ENCODE data around the gene UQCR11.

UQCR11 gene

DNA sequence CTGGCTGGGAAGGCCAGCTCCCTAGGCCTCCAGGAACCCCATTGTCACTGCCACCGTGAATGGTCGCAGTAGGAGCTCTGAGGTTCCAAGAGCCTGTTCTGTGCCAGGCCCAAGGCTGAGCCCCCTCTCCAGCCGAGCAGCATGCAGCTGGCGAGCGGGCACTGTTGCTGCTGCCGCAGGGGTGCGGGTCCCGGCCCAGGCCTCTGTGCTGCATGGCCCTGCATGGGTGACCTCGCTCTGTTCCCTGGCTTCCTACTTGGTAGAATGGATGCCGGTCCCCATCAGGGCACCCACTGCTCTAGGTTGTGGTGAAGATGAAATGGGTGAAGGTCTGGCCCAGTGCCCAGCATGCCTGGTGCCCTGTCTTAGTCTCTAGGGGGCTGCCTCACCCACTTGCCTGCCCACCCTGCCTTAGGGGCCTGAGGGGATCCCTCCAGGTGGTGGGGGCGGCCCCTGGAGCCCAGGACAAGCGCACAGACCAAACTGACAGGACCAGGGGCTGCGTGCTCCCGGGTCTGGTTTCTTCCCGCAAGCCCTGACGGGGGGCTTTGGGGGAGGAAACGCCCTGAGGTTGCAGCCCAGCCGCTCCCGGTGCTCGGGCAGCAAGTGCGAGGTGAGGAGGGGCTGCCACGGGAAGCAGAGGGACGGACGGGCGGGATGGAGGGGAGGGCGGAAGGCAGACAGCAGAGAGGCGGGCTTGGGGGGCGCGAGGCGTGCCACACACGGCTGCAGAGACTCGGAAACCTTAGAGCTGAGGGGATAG is 8.7 kb upstream of the UQCR11 start:
- no peak for DNase-seq

DNA sequence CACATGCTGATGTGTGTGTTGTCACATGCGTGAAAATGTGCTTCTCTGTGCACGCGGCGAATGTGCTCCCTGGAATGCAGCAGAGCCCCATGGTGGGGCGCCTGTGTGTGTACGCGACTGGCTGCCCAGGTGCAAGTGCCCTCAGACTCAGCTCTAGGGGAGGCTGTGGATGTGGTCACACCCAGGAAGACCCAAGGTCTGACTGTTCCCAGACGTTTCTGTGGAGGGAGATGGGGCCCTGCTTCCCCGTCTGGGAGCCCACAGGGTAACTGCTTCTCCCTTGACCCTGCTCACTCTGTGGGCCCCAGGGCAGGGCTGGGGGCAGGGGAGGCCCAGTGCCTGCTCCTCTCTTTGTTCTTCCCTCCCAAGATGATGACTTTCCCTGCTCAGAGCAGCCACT is 7.9 kb upstream of the UQCR11 start:
- no peak for DNase-seq

DNA sequence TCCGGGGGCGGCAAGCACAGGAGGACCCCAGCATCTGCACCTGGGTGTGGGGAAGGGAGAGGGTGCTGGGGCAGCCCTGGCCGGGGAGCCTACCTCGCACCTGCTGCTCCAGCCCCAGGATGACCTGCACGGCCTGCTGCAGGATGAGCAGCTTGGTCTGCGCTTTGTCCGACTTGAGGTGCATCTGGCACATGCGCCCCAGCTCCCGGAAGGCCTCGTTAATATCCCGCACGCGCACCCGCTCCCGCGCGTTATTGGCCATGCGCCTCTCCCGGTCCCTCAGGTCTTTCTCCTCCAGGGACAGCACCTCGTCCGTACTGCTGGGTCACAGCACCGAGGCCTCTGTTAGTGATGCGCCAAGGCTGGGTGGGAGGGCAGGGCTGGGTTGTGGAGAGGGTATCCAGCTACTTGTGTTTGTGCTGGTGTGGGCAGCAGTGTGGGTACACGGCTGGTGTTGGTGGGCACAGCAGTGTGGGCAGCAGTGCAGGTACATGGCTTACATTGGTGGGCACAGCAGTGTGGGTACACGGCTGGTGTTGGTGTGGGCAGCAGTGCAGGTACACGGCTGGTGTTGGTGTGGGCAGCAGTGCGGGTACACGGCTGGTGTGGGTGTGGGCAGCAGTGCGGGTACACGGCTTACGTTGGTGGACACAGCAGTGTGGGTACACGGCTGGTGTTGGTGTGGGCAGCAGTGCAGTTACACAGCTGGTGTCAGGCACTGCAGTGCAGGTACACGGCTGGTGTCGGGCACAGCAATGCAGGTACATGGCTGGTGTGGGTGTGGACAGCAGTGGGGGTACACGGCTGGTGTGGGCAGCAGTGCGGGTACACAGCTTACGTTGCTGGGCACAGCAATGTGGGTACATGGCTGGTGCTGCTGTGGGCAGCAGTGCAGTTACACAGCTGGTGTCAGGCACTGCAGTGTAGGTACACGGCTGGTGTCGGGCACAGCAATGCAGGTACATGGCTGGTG is 7.1 kb upstream of the UQCR11 start:
- no peak for DNase-seq

DNA sequence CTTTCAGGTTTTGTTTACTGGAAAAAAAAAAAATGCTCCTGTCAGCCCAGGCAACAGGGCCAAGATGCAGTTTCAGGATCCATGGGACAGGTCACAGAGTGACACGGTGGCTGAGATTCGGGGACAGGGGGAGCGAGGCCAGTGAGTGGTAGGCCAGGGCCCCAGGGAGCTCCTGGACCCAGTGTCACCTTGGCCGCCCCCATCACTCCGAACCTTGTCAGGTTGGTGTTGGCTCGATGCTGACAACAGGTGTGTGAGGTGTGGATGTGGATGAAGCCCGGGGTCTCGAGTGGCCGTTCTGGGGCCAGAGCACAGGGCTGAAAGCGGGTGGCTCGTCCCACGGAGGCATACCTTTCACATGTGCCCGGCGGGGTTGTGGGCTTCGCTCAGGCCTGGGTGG is 6.1 kb upstream of the UQCR11 start:
- no peak for DNase-seq

DNA sequence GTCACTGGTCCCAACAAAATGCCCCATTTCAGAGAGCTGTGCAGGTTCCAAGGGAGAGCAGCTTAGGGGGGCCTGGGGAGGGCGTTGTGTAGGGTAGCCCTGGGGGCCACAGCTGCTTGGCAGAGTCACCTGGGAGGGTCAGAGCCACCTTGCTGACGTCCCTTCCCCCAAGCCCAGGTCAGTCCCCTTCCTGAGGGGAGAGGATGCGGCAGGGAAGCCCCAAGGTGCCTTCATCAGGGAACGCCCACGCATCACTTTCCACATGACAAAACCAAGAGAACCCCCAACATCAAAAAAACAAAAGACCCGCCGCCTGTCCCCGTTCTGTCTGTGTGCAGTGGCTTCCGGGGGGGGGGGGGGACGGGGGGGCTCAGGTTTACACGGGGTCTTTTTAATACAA is 5.3 kb upstream of the UQCR11 start:
- no peak for DNase-seq

DNA sequence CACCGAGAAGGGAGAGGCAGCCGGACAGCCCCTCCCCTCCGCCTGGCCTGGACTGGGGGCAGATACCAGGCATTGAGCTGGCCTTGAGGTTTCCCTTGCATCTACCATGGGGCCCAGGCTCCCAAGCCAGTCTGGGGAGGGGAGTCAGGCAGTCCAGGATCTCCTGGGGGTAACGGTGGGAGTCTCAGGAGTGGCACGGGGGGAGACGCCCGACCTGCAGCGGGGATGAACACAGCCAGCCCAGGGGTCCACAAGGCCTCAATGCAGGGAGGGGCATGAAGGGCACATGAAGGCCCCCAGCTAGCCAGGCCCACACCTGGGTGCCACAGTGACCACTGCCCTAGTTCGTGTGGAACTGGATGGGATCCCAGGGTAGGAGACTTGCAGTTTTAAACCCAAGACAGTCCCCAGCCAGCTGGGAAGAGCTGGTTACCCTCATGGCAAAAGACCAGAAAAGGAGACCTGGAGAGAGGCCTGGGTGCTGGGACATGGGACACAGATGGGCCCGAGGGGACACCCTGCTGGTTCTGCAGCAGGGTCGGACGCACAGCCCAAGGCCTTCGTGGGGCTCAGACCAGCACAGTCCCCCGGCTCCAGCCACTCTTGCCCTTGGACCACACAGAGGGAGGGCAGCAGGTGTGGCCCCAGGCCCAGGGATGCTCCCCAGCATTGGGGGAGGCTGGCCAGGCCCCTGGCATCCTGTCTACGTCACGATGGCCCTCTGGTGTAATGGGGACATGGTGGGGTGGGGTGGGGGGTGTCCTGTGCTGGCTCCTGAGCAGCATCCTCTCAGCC is 4.6 kb upstream of the UQCR11 start:
- no peak for DNase-seq

DNA sequence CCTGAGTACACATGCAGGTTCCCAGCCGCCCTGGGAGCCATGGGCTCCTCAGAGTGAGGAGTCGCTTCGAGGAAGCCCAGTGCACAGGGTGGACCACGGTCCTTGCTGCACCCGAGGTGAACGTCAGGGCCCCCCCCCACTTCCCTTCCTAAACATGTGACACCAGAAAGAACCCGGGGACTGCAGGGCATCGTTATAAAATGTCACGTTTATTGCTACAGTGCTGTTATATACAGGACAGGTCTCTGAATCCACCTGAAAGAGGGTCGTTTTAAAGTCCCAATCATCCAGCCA is 3.8 kb upstream of the UQCR11 start:
- peak; percentile 23 for DNase-seq

DNA sequence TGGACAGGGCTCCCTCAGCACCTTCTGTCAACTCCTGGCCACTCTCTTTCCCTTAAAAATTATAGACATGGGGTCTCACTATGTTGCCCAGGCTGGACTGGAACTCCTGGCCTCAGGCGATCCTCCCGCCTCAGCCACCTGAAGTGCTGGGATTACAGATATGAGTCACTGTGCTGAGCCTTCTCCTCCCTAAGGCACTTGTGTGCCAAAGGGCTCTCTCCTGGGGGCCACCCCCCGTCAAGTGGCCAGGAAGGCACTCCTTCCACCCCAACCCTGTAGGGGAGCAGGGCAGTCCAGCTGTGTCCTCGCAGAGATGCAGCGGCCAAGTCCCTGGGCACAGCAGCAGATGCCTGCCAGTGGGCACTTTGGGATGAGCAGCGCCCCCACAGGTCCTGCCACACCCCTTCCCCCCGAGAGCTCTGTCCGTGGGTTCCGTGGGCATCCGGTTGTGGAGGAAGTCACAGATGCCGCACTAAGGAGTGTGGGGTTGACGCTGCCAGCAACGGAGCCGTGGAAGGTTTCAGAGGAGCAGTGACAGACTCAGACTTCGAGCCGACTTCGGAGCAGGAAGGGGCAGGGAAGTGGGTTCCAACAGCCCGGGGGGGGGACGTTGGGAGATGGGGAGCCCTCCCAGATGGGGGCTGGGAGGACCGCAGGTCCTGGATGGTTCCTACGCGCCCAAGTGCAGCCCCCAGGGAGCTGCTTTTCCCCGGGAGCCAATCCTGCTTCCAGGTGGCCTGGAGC is 3.3 kb upstream of the UQCR11 start:
- peak; percentile 31 for DNase-seq

DNA sequence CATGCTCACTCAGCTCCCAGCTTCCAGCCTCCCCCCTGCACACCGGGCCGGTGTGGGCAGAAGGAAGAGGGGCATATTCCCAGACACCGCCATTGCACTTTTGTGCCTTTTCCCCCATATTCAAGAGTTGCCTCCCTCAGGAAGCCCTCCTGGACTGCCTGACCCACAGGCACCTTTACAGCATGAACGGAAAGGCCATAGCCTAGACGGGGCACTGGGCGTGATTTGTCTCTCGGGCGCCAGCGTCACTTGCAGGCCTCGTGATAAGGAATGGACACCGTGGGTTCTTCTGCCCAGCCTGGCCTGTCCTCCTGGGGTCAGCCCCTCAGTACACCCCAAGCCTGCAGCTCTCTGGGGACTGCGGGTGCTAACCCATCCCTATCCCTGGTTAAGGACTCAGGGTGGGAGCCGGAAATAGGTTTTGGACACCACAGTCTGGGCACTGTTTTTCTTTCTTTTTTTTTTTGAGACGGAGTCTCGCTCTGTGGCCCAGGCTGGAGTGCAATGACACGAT is 933 bp upstream of the UQCR11 start:
- no peak for DNase-seq

DNA sequence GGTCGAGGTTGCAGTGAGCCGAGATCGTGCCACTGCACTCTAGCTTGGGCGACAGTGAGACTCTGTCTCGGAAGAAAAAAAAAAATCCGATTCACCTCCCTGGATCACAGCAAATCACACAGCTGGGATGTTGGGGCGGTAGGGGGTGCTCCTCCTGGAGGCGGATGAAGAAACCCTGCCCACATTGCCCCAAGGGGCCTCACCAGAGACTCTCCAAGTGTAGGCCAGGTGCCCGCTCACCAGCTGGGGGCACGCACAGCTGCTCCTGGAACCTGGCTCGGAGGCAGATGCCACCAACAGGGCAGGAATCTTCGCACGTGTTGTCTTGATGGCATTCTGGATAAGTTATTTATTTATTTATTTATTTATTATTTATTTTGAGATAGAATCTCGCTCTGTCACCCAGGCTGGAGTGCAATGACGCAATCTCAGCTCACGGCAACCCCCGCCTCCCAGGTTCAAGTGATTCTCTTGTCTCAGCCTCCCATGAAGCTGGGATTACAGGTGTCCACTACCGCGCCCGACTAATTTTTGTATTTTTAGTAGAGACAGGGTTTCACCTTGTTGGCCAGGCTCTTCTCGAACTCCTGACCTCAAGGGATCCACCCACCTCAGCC is 3.1 kb downstream of the UQCR11 start:
- no peak for DNase-seq

DNA sequence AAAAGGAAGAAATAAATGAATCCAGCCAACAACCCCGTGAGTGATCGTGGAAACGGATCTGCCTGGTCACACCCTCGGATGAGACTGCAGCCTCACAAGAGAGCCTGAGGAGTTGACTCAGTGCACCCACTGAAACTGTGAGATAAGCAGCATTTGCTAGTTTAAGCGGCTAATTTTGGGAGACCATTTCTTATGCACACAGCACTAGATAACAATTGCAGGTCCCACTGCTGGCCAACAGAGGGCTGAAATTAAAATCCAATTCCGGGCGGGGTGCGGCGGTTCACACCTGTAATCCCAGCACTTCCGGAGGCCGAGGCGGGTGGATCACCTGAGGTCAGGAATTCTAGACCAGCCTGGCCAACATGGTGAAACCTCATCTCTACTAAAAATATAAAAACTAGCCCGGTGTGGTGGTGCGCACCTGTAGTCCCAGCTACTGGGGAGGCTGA is 3.6 kb downstream of the UQCR11 start:
- peak; percentile 21 for DNase-seq

DNA sequence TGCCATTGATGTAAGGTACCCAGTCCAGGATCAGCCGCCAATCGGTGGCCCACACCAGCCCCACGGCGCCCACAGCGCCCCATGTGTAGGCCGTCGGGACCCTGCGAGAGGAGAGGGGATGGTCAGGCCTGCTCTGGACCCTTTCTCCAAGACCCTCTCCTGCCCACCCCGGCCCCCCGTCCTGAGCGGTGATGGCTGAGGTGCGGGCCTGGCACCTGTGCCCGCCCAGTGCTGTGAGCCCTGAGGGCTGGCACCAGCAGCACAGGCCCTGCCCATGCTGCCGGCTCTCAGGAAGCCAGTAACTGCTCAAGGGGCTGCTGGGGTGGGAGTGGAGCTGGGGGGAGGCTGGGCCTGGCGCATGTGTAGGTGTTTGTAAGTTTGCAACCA is 5.8 kb downstream of the UQCR11 start:
- DNase-seq = no peak

DNA sequence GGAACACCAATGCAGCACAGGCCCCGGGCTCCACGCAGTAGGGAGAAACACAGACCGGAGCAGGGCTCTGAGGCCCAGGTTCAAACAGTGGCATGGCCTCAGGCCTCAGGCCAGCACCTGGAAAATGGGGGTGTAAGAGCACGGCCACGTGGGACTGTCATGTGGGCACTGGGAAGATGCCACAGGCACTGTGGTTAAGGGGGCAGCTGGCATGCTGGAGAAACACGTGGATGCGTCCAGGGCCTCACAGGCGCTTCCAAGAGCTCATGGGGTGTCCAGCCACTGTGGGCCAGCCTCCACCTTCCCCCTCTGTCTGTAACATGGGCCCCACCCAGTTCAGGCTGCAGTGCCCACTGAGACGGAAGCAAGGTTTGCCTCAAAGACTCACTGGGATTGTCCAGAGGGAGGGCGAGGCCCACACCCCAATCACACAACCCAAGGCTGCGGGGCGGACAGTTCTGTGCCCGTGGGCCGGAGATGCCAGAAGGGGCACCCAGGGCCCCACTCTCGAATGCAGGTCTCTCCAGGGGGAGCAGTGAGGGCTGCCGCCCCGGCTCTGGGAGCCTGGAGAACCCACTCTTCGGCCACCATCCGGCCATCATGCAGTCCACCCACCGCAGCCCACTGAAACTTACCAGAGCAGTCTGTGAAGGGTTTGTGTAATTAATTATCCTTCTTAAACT is 6.3 kb downstream of the UQCR11 start:
- no peak for DNase-seq

DNA sequence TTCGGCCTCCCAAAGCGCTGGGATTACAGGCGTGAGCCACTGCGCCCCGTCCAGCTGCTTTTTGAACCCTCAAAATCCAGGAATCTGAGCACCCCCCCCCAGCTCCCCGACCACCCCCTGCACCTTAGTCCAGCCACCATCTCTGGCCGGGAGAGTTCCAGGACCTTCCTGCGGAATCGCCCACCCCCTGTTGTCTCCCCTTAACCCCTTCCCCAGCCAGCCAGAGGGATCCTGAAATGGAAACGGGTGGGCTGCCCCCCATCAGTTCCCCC is 11.8 kb downstream of the UQCR11 start:
- DNase-seq = no peak

DNA sequence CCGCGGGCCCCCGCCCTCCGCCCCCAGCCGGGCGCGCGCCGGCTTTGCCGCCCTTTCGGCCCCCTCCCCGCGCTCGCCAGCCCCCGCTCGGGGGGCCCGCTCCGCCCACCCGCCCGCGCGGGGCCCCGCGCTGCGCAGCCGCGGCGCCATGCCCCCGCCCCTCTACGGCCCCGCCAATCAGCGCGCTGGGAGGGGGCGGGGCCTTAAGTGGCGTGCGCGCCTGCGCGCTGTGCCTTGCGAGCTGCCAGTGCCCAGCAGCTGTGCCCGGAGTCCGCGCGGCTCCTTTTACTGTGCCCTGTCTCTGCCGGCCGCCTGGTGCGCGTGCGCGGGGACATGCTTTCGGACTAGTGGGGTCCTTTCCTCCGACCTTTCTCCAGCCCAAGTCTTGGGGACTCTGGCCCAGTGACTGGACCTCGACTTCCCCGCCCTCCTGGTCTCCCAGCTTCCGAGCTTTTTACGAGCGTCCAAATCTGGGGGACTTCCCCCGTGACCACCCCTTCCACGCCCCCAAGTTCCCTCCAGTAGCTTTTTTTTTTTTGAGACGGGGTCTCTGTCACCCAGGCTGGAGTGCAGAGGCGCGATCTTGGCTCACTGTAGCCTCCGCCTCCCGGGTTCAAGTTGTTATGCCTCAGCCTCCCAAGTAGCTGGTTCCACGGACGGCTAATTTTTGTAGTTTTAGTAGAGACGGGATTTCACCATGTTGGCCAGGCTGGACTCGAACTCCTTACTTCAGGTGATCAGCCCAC is 12.3 kb downstream of the UQCR11 start, which contains the start of gene MBD3:
TSS of gene MBD3 (minus strand) at position 111 of the 746 bp plus-strand sequence. CDS start 234 bp downstream, outside the sequence.
- DNase-seq = peak; percentile 91

DNA sequence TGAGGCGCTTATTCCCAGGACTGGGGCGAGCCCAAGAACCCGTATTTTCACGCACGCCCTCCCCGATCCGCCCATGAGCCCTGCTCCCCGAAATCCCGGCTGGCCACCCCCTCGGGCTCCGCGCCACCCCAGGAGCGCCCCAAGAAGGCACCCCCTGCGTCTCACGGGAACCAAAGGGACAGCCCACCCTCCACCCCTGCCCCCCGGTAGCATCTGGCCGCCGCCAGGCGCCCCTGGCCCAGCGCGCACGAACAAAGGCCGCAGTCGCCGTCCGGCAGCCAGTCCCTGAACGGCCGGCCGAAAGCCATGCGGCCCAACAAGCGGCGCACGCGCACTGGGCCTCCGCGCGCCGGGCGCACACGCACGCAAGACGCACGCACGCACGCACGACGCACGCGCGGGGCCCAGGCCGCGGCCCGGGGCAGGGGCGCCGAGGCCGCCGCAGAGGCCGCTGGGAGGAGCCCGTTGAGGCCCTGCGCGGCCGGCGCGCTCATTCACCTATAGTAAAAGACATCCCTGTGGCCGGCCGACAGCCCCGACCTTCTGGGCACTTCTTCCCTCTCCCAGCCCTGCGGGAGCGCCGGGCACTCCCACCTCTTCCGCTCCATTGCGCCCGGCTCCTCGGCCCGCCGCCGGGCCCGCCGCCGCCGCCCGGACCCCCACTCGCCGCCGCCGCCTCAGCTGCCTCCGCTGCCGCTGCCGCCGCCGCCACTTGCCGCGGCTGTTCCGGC is 13.1 kb downstream of the UQCR11 start:
- peak; percentile 87 for DNase-seq

DNA sequence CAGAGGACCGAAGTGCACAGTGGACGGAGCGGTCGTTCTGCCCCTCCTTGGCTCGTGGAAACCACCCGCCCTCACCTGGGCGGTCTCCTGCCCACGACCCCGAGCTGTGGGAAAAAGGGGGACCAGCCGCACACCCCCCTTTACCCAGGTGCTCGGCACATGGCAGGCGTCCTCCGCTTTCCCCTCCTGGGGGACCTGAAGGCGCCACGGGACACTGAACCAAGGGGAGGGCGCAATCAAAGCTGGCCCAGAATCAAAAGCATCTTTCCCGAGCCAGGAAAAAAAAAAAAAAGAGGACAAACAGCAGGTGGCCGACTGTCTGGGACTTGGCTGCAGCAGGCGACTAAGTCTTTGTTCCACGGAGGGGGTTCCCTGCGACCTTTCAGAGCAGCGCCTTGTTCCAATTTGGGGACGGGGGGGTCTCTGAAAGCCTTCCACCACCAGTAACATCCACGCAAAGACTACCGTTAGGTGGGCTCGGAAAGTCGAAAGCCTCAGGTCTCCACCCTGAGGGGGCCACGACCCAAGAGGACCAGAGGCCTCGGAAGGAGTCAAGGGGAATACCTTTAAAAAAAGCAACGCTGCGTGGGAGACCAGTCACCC is 13.7 kb downstream of the UQCR11 start:
- DNase-seq = peak; percentile 19

DNA sequence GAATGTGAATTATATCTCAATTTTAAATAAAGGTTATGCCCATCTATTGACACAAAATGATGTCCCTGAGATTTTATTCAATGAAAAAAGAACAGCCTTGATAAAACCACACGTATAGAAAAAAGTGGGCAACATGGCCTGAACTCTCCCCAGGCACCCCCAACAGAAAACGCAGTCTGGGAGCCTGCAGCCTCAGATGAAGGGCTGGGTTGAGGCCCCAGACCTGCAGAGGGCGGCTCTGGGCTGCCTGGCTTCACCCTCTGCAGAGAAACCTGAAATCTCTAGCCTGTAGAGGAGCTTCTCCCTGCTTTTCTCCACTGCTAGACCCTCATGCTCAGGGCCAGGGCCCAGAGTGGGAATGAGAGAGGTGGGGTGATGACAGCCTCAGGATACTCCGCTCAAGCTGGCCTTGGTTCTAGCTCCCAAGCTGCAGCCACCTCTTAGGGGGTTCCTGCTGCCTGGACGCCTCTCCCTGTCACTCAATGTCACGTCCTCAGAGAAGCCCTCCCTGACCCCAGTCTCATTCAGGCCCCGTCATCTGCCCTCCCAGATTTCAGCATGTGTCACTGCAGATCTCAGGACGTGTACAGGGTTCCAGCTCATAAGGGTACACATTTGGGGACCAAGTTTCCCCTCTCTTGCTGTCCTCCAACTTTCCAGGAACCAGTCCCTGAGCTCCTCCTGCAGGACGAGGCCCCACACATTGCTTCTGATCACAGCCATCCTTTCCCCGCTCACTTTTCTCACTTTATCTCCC is 14.4 kb downstream of the UQCR11 start:
- peak; percentile 53 for DNase-seq

DNA sequence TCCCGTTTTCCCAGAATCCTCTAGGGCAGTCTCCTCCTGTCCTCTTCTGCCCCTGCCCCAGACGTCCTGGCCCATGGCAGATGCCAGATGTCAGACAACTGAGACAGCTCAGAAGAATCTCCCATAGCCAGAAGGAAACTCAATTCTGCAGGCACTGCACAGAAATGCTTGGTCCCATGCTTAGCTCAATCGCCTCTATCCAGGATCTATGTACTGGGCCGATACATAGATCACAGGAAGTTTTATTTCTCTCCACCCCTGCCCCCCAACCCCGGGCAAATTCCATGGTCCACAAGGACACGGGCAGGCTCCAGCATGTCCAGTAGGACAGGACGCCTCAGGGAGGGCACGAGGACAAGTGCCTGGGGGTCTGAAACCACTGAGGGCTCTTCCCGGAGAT is 17.4 kb downstream of the UQCR11 start:
- no peak for DNase-seq
